ENCODE results near the gene SHB. TPM values are rescaled to one million over a fixed set of nuclear protein-coding genes. Genes with fewer than 3 reads are reported as not detected.
A peak's percentile ranks its signal among the peaks of the same experiment; 100 is the strongest.

The SHB gene
- total and polyA plus RNA-seq, 2 of the 13 experiments (the other 11 are each of a cell fraction or from before 2014, with no cell fraction given), result 19.4 to 20.7 TPM

GRCh38 chr9:37870799-37871176 is 198.2 kb downstream of the SHB start:
- CTCF ChIA-PET (ENCODE audit: low intra/inter-chr PET ratio, low total read pairs), result no interaction called here
- WGBS (ENCODE audit: low lambda C conversion rate), result 88% methylated on average over 5 of the region's 5 CpGs

GRCh38 chr9:37870081-37870798 is 198.8 kb downstream of the SHB start:
- no peak for ATAC-seq
- Histone ChIP-seq H4K20me1 (ENCODE audit: insufficient read depth, low read length) (no peaks in the 10 kb centered on the region), H2AFZ (ENCODE audit: low read length) (no peak overlapping the region), H3K9me3 (ENCODE audit: low read length) (no peaks in the 10 kb centered on the region), H3K79me2 (ENCODE audit: insufficient read depth, low read length) (no peaks in the 10 kb centered on the region), H3K27me3 (ENCODE audit: control insufficient read depth in 1 of 2, insufficient read depth in 2 of 2, low read length in 2 of 2) (no peaks in the 10 kb centered on the region), H3K9ac (ENCODE audit: insufficient read depth, low read depth, low read length) (no peak overlapping the region), H3K4me3 (replicated peaks in 1 of 3; ENCODE audit: insufficient read depth in 1 of 3, low read depth in 2 of 3, low read length in 3 of 3) (no peak overlapping the region), H3K4me1 (ENCODE audit: insufficient read depth, low read length) (no peaks in the 10 kb centered on the region), H3K4me2 (ENCODE audit: low read depth, low read length) (no peak overlapping the region), H3K36me3 (replicated peaks in 1 of 2; ENCODE audit: control insufficient read depth in 1 of 2, insufficient read depth in 2 of 2, low read length in 2 of 2) (no peaks in the 10 kb centered on the region), H3K27ac (ENCODE audit: extremely low read length, insufficient read depth, low read length) (no peak overlapping the region)
- ChIA-PET POLR2A (no interaction called here), CTCF (ENCODE audit: low intra/inter-chr PET ratio, low total read pairs) (no interaction called here)
- DNase-seq (ENCODE audit: low spot score), result no peak
- in situ Hi-C loops (cut with HindIII; ENCODE audit: extremely low pct_ligation_motif_present, low pct_unique_long_range_greater_than_20kb), result no loop called here
- 83% methylated on average over 5 of the region's 5 CpGs for WGBS (ENCODE audit: low lambda C conversion rate)
- intact Hi-C loops (cut with micrococcal nuclease; ENCODE audit: unreplicated experiment), result no loop called here
- no TSS peak for BruUV-seq (replicated peaks)
- TF ChIP-seq ZNF121 (CRISPR knock-in tag; IDR thresholded peaks at IDR 0.05) (0 out of 2 replicates have a peak, but pooled peaks have one; percentile 11), ZNF629 (CRISPR knock-in tag; conservative IDR thresholded peaks at IDR 0.05) (peak; percentile 54), NFE2L2 (IDR thresholded peaks at IDR 0.05; ENCODE audit: low read length) (no peak)
- no peak for FAIRE-seq

More at GRCh38 chr9:37870799-37871176, 198.2 kb downstream of the SHB start:
- H3K9ac ChIP-seq (ENCODE audit: insufficient read depth, low read depth, low read length), result no peak overlapping the region
- FAIRE-seq (no peak), ATAC-seq (no peak), DNase-seq (ENCODE audit: low spot score) (no peak)
- H3K36me3 ChIP-seq (replicated peaks in 1 of 2; ENCODE audit: control insufficient read depth in 1 of 2, insufficient read depth in 2 of 2, low read length in 2 of 2), result no peaks in the 10 kb centered on the region
- H3K79me2 ChIP-seq (ENCODE audit: insufficient read depth, low read length), result no peaks in the 10 kb centered on the region
- H2AFZ ChIP-seq (ENCODE audit: low read length), result no peak overlapping the region
- H4K20me1 ChIP-seq (ENCODE audit: insufficient read depth, low read length), result no peaks in the 10 kb centered on the region
- H3K4me1 ChIP-seq (ENCODE audit: insufficient read depth, low read length), result no peaks in the 10 kb centered on the region
- in situ Hi-C loops (cut with HindIII; ENCODE audit: extremely low pct_ligation_motif_present, low pct_unique_long_range_greater_than_20kb), result no loop called here
- H3K4me2 ChIP-seq (ENCODE audit: low read depth, low read length), result no peak overlapping the region
- TF ChIP-seq ZNF784 (CRISPR knock-in tag; IDR thresholded peaks at IDR 0.05; ENCODE audit: borderline replicate concordance), result no peak
- no peak for TF ChIP-seq ZNF569 (CRISPR knock-in tag; IDR thresholded peaks at IDR 0.05; ENCODE audit: borderline replicate concordance)
- TF ChIP-seq ZFP82 (CRISPR knock-in tag; IDR thresholded peaks at IDR 0.05; ENCODE audit: borderline replicate concordance), result no peak
- no peak for TF ChIP-seq ZFP36 (IDR thresholded peaks at IDR 0.05; ENCODE audit: borderline replicate concordance, low read depth, low read length, partially characterized antibody)
- no peak for TF ChIP-seq ARID2 (CRISPR knock-in tag; IDR thresholded peaks at IDR 0.05; ENCODE audit: borderline replicate concordance)
- no peak for TF ChIP-seq SP1 (IDR thresholded peaks at IDR 0.05)
- no peak for TF ChIP-seq SP1 (CRISPR knock-in tag; IDR thresholded peaks at IDR 0.05)
- no peak for TF ChIP-seq CENPX (CRISPR knock-in tag; IDR thresholded peaks at IDR 0.05)
- no peak for TF ChIP-seq SSRP1 (CRISPR knock-in tag; IDR thresholded peaks at IDR 0.05)
- TF ChIP-seq ZNF747 (CRISPR knock-in tag; IDR thresholded peaks at IDR 0.05; ENCODE audit: borderline replicate concordance), result no peak
- TF ChIP-seq ATF1 (CRISPR knock-in tag; IDR thresholded peaks at IDR 0.05), result no peak
- no peak for TF ChIP-seq ZFP37 (CRISPR knock-in tag; IDR thresholded peaks at IDR 0.05; ENCODE audit: borderline replicate concordance)
- no peak for TF ChIP-seq NFYC (CRISPR knock-in tag; IDR thresholded peaks at IDR 0.05)
- TF ChIP-seq RBFOX2 (IDR thresholded peaks at IDR 0.05; ENCODE audit: low read depth, low read length), result no peak
- POLR2A ChIA-PET, result no interaction called here
- intact Hi-C loops (cut with micrococcal nuclease; ENCODE audit: unreplicated experiment), result no loop called here
- no peak overlapping the region for H3K4me3 ChIP-seq (replicated peaks in 1 of 3; ENCODE audit: insufficient read depth in 1 of 3, low read depth in 2 of 3, low read length in 3 of 3)
- no peak overlapping the region for H3K27ac ChIP-seq (ENCODE audit: extremely low read length, insufficient read depth, low read length)
- no peaks in the 10 kb centered on the region for H3K9me3 ChIP-seq (ENCODE audit: low read length)
- BruUV-seq (replicated peaks), result no TSS peak
- H3K27me3 ChIP-seq (ENCODE audit: control insufficient read depth in 1 of 2, insufficient read depth in 2 of 2, low read length in 2 of 2), result no peaks in the 10 kb centered on the region

Data from HepG2 (cell line).